ENCODE results near the gene CFD.
"Not testable (repeated sequence)": the region's sequence is repeated elsewhere in the genome, so short reads cannot be mapped to it uniquely, and the experiment has no call there.

The CFD gene

GRCh38 chr19:825897-826644 is 33.4 kb upstream of the CFD start:
- DNase-seq (ENCODE audit: low spot score), result no peak

DNA sequence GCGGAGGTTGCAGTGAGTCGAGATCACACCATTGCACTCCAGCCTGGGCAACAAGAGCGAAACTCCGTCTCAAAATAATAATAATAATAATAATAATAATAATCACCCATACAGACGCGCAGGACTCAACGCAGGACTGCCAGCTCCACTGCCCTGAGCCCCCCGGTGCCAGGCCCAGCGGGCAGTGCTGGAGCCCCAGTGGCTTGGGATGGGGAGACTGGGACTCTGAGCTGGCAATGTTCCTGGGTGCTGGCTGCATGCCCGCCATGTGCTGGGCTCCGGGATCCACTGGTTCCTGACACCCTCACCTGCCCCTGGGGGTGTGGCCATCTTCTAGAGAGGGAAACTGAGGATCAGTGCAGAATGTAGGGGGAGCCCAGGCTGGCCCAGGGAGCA is 32.2 kb upstream of the CFD start:
- DNase-seq (ENCODE audit: low spot score), result no peak

GRCh38 chr19:827710-828321 is 31.6 kb upstream of the CFD start, which contains the start of gene AZU1:
AZU1 (plus strand) TSS chr19:827837; CDS start chr19:827847, 10 bp downstream.
- DNase-seq (ENCODE audit: low spot score), result no peak

DNA sequence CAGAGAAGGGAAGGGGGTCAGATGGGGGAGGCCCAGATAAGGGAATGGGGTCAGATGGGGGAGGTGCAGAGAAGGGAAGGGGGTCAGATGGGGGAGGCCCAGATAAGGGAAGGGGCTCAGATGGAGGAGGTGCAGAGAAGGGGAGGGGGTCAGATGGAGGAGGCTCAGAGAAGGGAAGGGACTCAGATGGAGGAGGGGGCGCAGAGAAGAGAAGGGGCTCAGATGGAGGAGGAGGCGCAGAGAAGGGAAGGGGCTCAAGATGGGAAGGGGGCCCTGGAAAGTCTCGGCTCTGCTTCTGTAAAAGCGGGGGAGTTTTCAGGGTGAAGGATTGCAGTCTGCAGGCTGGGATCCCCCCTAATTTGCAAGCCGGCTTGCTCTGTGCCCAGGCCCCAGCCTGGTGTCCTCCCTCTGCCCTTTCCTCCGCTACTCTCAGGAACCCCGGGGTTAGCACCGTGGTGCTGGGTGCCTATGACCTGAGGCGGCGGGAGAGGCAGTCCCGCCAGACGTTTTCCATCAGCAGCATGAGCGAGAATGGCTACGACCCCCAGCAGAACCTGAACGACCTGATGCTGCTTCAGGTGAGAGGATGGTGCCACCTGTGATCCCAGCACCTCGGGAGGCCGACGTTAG is 30.2 kb upstream of the CFD start:
- DNase-seq (ENCODE audit: low spot score), result no peak

DNA sequence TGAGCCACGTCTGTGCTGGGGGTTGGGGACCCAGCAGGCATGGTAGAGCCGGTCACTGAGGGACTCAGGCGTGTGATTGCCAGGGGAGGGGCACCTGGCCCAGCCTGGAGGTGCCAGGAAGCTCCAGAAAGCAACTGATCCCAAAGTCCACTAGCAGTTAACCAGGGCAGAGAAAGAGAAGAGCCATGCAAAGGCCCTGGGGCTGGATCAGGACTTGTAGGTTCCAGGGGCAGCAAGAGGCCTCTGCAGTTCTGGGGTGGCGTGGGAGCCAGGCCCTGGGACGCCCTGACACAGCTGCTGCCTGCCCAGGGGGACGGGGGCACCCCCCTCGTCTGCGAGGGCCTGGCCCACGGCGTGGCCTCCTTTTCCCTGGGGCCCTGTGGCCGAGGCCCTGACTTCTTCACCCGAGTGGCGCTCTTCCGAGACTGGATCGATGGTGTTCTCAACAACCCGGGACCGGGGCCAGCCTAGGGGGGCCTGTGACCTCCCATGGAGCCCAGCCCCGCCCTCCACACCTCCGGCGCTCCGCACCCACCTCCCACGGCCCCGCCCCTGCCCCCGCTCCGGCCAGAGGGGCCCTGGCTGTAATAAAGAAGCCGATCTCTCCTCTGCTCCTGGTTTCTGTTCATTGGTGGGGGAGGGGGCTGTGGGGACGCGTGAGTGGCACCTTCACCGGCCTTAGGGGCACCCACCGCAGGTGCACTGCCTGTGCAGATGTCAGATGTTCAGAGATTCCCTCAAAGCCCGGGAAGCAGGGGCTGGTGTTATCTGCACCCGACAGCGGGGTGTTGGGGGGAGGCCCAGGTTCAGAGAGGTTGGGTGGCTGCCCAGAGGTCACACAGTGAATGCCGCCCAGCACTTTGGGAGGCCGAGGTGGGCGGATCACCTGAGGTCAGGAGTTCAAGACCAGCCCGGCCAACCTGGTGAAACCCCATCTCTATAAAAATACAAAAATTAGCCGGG is 27.8 kb upstream of the CFD start:
- DNase-seq (ENCODE audit: low spot score), result no peak

- no peak for DNase-seq (ENCODE audit: low spot score)
These were observed 25.2 kb upstream of the CFD start for GRCh38 chr19:834216-834615.

GRCh38 chr19:835210-835810 is 24.2 kb upstream of the CFD start:
- DNase-seq (ENCODE audit: low spot score), result no peak

DNA sequence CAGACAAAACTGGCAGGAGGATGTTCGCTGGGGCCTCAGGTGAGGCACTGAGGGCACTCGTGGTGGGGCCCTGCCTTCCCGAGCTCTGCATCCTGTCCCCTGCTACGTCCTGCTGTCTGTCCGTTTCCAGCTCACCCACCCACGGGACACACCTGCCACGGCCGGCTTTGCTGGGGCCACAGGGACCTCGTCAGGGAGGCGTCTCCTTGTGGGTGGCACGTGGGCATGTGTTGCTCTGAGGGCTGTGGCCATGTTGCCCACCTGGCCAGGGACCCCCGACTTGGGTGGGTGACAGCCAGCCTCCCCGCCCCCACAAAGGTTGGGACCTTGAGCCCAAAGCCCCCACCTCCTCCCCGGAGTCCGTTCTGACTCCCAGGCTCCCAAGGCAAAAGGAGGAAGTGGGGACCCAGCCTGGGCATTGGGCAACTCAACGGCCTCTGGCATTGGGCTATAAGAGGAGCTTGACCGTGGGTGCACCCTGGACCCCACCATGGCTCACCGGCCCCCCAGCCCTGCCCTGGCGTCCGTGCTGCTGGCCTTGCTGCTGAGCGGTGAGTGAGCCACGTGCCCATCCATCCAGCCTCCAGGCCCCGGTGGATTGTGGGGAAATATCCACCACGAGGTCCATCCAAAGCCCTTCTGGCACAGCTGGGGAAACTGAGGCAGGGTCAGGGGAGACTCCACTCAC is 18.8 kb upstream of the CFD start, which contains the start of gene PRTN3:
PRTN3 (plus strand) TSS at position 481 of the 688 bp plus-strand sequence; CDS start at position 491, 10 bp downstream.
- DNase-seq (ENCODE audit: low spot score), result no peak

GRCh38 chr19:842802-843179 is 16.7 kb upstream of the CFD start:
- not testable (repeated sequence) for DNase-seq (ENCODE audit: low spot score)

- DNase-seq (ENCODE audit: low spot score), result peak; percentile 62
These were observed 16.2 kb upstream of the CFD start for GRCh38 chr19:843180-843835.

DNA sequence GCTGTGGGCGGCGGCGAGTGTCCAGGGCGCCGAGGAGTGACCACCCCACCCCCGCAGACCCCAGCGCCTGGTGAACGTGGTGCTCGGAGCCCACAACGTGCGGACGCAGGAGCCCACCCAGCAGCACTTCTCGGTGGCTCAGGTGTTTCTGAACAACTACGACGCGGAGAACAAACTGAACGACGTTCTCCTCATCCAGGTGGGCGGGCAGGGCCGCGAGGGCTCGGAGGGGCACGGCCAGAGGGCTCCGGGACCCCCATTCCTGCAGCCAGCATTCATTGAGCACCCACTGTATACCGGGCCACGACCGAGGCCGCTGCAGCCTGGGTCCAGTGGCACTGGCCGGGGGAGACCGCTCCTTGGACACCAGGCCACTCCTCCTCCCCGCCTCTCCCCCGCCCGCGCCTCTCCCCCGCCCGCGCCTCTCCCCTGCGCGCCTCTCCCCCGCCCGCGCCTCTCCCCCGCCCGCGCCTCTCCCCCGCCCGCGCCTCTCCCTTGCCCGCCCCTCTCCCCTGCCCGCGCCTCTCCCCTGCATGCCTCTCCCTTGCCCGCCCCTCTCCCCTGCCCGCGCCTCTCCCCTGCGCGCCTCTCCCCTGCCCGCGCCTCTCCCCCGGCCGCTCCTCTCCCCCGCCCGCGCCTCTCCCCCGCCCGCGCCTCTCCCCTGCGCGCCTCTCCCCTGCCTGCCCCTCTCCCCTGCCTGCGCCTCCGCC is 15.5 kb upstream of the CFD start:
- DNase-seq (ENCODE audit: low spot score), result no peak

DNA sequence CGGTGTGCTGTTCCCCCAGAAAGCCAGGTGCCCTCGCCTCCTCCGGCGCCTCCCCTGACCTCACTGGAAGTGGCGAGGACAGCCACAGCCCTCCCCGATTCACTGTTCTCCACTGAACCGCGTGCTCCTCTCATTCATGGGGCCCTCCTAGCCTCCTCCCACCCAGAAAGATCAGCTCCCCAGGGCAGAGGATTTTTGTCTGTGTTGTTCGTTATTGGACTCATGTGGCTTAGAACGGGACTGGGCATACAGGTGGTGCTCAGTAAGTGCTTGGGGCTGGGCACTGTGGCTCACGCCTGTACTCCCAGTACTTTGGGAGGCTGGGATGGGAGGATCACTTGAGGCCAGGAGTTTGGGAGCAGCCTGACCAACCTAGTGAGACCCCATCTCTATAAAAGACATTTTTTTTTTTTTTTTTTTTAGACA is 14.9 kb upstream of the CFD start:
- DNase-seq (ENCODE audit: low spot score), result no peak

DNA sequence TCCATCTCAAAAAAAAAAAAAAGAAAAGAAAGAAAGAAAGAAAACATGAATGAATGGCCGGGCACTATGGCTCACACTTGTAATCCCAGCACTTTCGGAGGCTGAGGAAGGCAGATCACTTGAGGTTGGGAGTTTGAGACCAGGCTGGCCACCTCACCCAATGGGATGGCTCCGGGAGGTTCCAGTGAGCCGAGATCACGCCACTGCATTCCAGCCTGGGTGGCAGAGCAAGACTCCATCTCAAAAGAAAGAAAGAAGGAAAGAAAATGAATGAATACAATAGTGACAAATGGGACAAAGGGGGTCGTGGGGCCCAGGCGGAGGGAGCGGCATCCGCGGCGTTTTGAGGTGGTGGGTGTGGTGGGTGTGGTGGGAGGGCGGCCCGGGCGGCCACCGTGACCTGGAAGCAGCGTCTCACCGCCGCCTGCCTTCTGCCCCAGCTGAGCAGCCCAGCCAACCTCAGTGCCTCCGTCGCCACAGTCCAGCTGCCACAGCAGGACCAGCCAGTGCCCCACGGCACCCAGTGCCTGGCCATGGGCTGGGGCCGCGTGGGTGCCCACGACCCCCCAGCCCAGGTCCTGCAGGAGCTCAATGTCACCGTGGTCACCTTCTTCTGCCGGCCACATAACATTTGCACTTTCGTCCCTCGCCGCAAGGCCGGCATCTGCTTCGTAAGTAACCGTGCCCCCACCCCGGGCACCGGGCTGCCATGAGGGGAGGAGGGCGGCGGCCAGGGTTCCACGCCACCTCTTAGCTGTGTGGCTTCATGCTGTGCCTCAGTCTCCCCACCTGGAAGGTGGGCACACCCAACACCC is 13.6 kb upstream of the CFD start:
- DNase-seq (ENCODE audit: low spot score), result no peak

DNA sequence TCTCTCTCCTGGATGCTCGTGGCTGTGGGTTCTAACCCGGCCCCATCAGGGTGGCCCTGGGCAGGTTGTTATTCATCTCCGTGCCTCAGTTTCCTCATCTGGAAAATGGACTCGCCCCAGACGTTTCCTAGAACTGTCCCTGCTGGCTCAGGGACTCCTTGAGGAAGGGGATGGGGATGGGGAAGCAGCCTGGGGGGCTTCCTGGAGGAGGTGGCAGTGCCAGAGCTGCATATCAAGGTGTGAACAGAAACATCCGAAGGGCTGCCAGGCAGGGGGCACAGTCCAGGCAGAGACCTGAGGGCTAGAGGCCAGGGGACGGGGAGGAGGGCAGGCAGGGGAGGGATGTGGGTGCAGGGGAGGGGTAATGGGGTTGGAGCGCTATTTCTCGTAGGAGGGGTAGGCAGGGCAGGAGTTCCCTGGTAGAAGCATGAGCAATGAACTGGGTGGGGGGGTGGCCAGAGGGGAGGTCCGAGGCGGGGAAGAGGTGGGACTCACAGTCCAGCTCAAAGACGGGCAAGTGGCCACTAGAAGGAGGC is 11.0 kb upstream of the CFD start:
- no peak for DNase-seq (ENCODE audit: low spot score)

GRCh38 chr19:849195-849594 is 10.3 kb upstream of the CFD start:
- not testable (repeated sequence) for DNase-seq (ENCODE audit: low spot score)

DNA sequence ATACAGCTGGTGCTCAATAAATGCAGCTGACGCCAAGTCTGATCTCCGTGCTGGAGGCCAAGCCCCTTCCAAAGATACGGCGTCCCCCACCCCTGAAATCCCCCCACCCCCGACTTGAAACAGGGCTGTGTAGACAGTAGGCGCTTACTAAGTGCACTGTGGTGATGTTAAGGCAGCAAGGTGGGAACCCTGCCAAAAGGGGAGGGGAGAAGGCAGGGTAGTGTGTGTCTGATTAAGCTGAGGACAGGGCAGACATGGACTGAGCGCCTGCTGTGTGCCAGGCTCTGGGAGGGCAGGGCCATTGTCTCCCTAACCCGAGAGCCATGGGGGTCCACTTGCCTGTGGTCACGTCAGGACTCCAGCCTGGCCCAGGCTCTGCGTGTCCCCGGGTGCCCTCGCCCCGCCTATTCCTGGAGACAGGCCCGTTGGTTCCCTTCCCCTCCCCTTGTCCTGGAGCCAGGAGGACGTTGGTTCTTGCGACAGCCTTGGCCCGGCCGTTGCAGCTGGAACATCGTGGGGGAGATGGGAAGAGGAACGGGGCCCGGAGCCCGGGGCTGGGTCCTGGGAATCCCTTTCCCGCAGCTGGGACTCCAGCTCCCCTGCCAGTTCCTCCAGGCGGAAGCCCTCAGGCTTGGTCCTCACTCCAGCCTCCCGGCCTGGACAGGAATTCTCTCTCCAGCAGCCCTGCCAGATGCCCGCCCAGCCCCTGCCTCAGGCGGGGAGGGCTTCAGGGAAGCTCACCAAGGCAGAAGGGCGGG is 9.1 kb upstream of the CFD start:
- peak; percentile 86 for DNase-seq (ENCODE audit: low spot score)

DNA sequence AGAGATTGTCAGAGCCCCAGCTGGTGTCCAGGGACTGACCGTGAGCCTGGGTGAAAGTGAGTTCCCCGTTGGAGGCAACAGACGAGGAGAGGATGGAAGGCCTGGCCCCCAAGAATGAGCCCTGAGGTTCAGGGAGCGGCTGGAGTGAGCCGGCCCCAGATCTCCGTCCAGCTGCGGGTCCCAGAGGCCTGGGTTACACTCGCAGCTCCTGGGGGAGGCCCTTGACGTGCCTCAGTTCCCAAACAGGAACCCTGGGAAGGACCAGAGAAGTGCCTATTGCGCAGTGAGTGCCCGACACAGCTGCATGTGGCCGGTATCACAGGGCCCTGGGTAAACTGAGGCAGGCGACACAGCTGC is 8.5 kb upstream of the CFD start:
- DNase-seq (ENCODE audit: low spot score), result no peak

All from left forelimb (tissue), 1 donor.